NCI-H1694 treated with DMSO at 0.1 percent for 48 hours (cell line): Measurements from ENCODE around the gene IGFN1.
"Not testable (repeated sequence)": the region's sequence is repeated elsewhere in the genome, so short reads cannot be mapped to it uniquely, and the experiment has no call there.

Source experiments
- DNase-seq: peaks from one replicate; lab custom pipeline; 2025; lab: John Stamatoyannopoulos, UW

Gene IGFN1

DNA sequence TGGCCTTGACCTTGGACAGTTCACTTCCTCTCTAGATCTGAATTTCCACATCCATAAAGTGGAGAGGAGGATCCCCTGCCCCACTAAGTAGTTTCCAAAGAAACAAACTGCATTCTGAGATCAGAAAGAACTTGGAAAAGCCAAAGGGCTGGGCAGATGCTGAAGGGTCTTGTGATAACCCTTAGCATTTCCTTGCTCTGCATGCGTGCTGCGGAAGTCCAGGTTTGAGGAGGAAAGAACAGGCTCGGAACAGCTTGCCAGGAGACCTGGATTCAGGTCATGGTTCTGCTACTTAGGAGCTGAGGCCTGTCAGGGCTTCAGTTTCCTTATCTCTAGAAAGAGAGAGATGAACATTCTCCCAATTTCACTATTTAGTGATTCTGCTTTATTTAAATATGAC is 27.2 kb downstream of the IGFN1 start:
- DNase-seq: no peak

DNA sequence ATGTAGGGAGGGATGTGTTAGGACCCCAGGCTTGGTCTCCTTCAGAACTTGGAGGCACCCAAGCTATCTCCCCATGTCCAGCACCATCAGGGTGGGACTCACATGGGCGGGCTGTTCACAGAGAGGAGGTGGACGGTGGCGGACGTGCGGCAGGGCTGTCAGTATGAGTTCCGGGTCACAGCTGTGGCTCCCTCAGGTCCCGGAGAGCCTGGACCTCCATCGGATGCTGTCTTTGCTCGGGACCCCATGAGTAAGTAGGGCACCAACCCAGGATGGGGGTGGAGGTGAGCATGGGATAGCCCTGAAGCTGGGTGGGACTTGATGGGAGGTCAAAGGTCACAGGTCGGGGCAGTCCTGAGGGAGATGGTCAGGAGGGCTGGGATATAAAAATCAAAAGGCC is 27.8 kb downstream of the IGFN1 start:
- DNase-seq: no peak

DNA sequence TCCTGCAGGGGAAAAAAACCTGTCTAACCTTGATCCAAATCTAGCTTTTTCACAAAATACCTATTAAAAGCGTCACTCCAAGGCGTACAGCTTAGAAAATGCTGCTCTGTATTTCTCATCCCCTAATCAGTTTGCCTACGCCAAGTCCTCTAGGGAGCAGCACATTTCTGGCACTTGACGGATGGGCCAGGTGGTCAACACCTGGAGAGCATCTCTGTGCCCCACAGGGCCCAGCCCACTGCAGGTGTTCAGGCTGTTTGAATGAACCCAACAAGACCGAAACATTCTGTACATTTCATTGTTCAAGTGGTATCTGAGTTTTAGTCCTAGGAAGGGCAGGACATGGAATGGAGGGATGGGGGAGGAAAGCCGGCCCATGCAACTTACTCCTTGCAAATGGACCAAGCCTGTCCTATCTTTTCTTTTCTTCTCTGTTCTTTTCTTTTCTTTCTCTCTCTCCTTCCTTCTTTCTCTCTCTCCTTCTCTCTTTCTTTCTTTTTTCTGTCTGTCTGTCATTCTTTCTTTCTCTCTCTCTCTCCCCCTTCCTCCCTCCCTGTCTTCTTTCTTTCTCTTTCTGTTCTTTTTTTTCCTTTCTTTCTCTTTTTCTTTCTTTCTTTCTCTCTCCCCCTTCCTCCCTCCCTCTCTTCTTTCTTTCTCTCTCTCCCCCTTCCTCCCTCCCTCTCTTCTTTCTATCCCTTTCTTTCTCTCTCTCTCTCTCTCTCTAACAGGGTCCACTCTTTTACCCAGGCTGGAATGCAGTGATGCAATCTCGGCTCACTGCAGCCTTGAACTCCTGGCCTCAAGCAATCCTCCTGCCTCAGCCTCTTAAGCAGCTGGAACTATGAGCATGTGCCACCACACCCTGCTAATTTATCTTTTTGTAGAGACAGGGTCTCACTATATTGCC is 29.1 kb downstream of the IGFN1 start:
- no peak for DNase-seq

DNA sequence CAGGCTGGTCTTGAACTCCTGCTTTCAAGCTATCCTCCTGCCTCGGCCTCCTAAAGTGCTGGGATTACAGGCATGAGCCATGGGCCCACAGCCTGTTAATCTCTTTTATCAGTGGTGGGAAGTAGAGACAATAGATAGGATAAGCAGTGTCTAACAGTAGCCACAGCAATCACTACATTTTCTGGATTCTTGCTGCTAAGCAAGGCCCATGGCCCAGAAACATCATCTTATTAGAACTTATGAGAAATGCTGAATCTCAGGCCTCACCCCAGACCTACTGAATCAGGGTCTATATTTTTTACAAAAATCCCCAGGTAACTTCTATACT is 29.7 kb downstream of the IGFN1 start:
- DNase-seq: no peak

DNA sequence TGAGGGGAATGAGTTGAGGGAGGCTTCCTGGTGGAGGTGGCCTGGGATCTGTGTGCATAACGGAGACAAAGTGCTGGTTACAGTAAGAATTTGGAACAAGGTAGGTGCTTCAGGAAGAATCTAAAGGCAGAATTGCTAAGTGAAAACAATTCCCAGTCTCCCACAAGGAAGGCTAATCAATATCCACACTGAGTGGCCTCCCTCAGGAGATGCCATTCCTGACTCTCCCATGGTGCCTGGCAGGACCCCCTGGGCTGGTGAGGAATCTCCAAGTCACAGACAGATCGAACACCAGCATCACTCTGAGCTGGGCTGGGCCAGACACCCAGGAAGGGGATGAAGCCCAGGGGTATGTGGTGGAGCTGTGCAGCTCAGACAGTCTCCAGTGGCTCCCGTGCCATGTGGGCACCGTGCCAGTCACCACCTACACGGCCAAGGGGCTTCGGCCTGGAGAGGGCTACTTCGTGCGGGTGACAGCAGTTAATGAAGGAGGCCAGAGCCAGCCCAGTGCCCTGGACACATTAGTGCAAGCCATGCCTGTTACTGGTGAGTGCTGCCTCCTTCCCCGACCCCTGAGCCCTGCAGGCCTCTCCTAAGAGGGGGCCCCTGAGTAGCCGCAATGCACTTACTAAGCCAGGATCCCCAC is 30.7 kb downstream of the IGFN1 start:
- DNase-seq: no peak

DNA sequence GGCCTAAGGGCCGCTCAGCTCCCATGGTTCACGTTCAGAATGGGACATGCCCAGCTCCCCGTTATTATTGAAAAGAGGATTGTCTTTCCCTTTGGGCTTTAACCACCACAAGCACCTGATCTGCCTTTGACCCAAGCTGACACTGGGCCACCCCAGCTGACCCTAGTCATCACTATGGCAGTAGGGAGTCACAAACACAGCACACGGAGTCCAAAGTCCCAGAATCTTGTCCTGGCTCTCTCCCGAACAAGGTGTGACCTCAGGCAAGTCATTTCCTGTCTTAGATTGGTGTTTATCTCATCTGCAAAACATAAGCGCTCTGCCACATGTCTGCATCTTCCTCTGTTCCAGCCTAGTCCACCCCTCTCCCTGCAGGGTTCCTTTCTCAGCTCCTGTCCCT is 31.5 kb downstream of the IGFN1 start:
- DNase-seq: no peak

DNA sequence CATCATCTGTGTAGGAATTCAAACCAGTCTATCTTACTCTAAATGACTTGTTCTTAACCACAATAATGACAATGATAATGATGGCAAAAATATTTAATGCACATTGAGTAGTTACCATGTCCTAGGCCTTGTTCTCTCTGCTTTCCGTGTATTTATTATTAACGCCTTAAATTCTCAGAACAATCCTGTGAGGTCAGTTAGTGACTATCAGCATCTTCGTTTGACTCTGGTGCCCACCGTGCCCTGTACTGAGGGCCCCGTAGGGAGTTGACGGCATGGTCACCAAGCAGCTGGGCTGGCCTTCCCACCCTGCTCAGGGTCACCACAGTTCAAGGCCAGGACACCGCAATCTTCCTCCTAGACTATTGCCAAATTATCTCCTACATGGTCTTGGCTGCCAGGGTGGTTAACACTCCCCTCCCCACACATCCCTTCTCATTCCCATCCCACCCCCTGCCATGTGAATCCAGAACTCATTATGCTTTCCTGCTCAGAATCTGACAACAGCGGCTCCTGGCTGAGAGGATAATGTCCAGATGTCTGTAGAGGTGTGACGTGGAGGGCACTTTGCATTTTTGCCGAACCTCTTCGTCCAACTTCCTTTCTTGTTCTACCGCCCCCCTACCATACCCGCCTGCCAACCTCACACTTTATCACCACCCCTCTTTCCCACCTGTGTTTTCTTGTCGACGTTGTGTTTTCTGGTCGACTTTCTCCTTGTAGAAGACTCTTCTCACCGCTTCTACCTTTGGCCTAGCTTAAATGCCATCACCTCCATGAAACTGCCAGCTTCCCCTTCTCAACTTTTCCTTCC is 33.4 kb downstream of the IGFN1 start:
- no peak for DNase-seq

DNA sequence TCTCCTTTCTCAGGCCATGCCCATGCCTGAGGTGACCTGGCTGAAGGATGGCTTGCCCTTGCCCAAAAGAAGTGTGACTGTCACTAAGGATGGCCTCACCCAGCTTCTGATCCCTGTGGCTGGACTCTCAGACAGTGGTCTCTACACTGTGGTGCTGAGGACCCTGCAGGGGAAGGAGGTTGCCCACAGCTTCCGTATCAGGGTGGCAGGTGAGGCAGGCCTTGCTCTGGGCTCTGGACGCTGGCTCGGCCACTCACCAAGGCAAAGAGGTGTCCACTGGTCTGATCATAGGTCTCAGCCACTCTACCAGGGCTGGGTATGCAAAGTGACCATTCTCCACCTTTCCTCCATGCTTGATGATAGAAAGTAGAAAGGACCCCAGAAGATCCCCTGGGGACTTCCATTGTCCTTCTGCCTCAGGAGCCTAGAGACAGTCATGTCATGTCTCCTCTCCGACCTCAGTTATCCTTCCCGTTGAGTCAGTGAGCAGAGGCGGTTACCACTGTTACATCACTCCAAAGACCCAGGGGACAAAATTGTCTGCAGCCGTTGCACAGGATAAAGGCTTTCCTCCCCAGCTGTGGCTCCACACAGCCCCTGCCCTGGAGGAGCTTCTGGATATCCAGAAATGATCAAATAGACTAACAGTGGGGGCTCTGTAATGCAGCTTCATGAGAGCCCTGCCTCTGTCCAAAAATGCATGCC is 34.2 kb downstream of the IGFN1 start:
- DNase-seq: no peak

DNA sequence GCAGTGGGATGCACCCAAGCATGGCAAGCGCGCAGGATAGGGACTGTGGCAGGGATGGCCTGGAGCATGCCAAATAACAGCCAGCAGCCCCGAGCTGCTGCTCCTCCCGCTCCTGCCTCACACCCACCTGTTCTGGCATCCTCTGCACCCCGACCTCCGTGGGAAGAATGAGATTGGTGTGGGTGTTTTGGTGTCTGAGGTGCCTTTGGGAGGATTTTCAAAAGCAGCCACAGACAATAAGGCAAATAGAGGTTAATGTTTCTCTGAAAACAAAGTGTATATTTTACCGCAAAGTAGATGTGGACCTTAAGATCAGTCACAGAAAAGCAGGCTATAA is 35.5 kb downstream of the IGFN1 start:
- DNase-seq: no peak

DNA sequence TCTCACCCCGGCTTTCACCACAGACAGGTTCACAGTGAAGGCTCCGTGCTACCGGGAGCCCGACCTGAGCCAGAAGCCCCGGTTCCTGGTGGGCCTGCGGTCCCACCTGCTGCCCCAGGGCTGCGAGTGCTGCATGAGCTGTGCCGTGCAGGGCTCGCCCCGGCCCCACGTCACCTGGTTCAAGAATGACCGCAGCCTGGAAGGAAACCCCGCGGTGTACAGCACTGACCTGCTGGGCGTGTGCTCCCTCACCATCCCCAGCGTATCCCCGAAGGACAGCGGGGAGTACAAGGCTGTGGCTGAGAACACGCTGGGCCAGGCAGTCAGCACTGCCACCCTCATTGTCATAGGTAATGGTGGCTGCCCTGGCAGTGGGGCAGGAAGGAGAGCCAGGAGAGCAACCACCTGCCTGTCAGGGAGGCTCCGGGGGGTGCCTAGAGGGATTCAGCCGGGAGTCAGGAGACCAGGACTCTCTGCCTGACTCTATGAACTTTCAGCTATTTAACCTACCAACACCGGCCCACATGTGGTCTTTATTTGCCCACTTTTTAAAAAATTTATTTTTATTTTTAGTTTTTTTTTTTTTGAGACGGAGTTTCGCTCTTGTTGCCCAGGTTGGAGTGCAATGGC is 36.4 kb downstream of the IGFN1 start:
- DNase-seq: no peak

DNA sequence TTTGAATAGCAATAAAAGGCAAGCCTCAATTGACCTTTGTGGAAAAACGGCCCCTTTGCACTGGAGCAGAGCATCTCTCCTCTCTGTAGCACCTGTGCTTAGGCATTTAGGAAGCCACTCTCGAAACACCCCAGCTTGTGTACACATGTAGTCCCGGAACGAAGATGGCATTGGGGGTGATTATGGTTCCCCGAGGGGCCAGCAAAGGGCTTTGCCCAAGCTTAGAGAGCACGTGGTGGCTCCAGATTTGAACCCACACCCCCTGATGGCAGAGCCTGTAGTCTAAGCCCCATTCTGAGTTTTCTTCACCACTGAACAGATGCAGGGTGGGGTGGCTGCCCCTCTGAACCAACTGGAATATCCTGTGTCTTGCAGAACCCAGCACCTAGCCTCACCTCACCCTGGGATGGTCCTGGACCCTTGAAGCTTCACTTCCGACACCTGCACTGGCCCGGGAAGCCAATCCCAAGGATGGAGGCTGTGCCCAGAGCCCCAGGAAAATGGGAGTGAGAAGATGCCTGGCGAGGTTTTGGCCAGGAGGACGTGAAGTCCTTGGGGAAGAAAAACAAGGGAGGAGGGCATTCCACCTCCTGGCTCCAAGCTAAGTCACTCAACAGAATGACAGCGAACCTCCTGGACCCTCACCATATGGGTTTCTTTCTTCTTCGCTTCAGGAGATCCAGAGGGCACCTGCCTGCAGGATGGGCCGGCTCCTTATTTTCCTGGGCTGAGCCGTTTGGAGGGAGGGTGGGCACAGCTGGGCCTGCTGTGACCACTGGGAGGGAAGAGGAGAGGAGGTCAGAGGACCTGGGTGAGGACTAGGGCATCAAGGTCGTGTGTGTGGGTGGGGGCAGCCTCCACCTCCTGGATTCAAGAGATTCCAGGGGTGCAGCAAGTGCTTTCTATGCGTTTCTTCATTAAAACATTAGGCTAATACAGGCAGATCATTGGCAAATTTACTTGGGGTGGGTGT is 37.7 kb downstream of the IGFN1 start:
- no peak for DNase-seq

DNA sequence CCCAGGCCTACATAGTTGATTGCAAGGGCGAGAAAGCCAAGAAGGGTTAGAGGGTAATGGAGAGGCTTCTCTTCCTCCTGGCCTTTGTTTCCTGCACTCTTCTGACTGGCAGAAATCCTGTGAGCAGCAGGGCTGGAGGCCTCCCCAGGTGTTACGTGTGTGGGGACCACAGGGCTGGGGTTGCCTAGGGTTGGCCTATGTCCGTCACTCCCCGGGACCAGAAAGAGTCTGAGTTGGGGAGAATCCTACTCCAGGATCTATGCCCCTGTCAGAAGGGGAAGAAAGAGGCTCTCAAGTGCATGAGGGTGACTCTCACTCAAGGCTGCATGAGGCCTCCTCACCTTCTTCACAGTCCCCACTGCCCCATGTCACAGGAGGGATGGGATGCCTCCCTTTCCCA is 38.5 kb downstream of the IGFN1 start:
- DNase-seq: no peak

DNA sequence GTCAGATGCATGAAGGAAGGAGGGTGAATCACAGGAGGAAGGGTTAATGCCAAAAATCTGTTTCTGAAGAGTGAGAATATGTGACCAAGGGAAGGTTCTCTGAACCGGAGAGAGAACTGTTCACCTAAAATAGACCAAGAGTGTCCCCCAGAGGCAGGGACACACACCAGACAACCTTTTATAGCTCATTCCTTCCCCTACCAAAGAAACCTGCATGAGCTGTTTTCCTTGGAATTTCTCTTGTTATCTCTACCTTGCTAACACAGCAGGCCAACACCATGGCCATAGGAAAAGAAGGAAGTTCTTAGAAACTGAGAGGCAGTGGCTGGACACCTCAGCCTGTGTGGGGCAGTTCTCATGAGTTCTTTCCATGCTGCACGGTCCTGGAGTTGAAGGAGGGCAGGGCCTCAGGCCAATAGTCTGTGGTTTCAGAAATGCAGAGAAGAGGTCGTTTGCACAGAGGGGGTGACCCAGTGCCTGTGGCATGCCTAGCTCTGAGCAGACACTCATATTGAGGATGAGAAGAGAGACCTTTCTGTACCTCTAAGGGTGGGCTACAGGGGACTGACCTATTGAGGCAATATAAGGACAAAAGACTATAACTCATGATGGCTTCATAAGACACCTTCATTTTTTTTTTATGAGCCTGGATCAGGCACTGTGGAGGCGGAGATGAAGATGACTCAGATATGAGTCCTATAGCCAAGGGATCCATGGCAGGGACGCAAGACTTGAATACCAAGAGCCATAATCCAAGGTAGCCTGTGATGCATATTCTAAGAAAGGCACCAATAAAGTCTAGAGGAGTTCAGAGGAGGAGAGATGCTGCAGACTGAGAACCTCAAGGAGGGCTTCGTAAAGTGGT is 39.4 kb downstream of the IGFN1 start:
- DNase-seq: no peak

DNA sequence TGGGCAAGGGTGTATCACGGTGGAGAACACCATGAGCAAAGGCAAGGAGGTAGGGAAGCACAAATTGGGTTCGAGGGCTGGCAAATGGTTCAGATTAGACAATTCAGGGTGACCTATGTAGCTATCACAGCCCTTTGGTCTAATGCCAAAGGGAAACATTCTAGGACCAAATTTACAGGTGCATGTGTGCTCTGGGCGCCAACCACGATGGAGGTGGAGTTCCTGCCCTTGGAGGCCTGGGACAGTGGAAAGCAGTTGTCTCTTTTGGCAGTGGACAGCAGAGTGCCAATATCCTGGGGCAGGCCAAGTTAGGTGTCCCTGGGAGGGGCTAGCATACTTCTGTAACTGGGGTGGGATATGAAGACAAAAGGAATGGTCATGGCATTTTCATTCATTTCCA is 40.1 kb downstream of the IGFN1 start:
- DNase-seq: no peak

DNA sequence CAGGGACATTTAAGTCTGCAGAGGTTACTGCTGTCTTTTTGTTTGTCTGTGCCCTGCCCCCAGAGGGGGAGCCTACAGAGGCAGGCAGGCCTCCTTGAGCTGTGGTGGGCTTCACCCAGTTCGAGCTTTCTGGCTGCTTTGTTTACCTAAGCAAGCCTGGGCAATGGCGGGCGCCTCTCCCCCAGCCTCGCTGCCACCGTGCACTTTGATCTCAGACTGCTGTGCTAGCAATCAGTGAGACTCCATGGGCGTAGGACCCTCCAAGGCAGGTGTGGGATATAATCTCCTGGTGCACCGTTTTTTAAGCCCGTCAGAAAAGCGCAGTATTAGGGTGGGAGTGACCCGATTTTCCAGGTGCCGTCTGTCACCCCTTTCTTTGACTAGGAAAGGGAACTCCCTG is 49.0 kb downstream of the IGFN1 start:
- not testable (repeated sequence) for DNase-seq

DNA sequence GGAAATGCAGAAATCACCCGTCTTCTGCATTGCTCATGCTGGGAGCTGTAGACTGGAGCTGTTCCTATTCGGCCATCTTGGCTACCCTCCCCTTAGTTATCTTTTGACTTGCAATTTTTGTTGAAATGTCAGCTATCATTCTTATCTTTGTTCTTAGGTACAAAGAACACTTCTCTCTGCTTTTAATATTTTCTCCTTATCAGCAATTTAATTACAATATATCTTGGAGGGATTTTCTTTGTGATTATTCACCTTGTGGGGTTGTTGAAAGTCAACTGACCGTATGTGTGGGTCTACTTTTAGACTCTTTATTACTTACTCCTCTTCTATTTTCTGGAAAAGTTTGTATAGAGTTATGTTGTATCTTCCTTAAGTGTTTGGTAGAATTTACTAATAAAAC is 49.5 kb downstream of the IGFN1 start:
- no peak for DNase-seq

DNA sequence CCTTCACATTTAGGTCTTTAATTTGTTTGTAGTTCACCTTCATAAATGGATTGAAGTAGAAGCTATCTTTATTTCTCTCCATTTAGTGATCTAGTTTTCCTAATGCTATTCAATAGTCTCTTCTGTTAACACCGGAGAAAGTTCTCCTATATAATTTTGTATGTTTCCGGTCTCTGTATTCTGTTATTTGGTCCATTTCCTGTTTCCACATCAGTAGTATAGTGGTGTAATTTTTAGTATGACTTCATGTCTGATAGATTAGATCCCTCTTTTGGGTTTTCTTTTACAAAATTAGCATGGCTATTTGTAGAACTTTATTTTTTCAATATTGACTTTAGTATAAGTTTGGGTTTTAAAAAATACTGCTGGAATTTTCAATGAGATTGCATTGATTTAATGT is 51.1 kb downstream of the IGFN1 start:
- DNase-seq: no peak

DNA sequence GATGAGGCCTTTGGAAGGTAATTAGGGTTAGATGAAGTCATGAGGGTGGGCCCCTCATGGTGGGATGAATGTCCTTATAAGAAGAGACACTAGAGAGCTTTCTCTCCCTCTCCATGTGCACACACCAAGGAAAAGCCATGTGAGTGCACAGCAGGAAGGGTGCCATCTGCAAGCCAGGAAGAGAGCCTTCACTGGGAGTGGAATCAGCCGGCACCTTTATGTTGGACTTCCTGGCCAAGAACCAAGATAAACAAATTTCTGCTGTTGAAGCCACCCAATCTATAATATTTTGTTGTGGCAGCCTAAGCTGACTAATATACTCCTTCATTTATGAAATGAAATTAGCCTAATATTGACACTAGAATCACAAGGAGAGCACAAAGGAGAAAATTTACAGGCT is 54.5 kb downstream of the IGFN1 start:
- DNase-seq: peak; percentile 45

DNA sequence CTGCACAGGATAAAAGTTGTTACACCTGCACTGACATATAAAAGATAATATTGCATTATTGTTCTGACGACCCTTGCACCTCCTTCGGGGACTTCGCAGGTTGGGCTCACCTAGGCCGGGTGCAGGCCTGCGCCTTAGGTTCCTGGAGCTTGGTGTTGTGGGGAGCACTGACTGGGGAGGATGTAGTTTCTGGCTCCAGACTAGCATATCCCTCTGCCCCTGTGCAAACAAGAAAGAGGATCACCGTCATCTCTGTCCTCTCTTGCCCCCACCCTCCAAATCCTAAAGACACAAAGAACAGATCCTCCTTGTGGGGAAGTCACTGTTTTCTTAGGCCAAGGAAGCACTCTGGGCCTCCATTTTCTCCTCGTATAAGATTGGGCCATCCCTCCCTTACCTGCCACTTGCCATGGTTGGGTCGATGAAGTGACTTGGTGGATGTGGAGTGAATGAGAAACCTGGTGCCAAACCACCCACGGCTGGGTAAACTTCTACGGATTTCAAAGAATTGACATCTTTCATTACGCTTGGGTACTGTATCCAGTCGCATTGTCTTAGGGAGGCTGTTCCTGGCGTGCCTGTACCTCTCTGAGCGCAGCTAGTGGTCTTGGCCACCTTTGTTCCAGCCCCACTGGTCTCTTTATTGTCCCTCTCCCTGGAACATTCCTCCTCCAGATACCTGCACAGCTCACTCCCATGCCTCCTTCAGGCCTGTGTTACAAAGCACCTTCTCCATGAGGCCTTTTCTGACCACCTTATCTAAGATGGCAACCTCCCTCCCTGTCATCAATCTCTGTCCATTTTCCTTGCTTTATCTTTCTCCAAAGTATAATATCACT is 58.3 kb downstream of the IGFN1 start:
- no peak for DNase-seq
